BLaER1 treated with 17β-estradiol and CSF1 and Interleukin-3, amounts not matched to agents 10 nM and 100 nM (cell line): Measurements from ENCODE around the gene PITPNC1.
"Not testable (repeated sequence)": the region's sequence is repeated elsewhere in the genome, so short reads cannot be mapped to it uniquely, and the experiment has no call there.

Experiments
- H3K27ac ChIP-seq, 11 experiments: shearing (Covaris generic); formaldehyde crosslinking; 2 replicates each; pipeline ENCODE4 v1.8.1; 2022
- H3K27me3 ChIP-seq, 11 experiments: shearing (Covaris generic); formaldehyde crosslinking; 2 replicates each; pipeline ENCODE4 v1.8.1; 2022
- H3K36me3 ChIP-seq, 11 experiments: shearing (Covaris generic); formaldehyde crosslinking; 2 replicates each; pipeline ENCODE4 v1.8.1; 2022
- H3K4me1 ChIP-seq, 10 experiments: shearing (Covaris generic); formaldehyde crosslinking; 2 replicates each; pipeline ENCODE4 v1.8.1; 2022
- H3K4me2 ChIP-seq, 11 experiments: shearing (Covaris generic); formaldehyde crosslinking; 2 replicates each; pipeline ENCODE4 v1.8.1; 2022
- H3K4me3 ChIP-seq, 10 experiments: shearing (Covaris generic); formaldehyde crosslinking; 2 replicates each; pipeline ENCODE4 v1.8.1; 2022
- H3K9ac ChIP-seq, 11 experiments: shearing (Covaris generic); formaldehyde crosslinking; 2 replicates each; pipeline ENCODE4 v1.8.1; 2022
- H3K9me3 ChIP-seq, 11 experiments: shearing (Covaris generic); formaldehyde crosslinking; replicated peaks in 1 of 11; 2 replicates each; pipeline ENCODE4 v1.8.1; 2022
- H4K20me1 ChIP-seq, 11 experiments: shearing (Covaris generic); formaldehyde crosslinking; 2 replicates each; pipeline ENCODE4 v1.8.1; 2022
- Cebpa-rat ChIP-seq, 11 experiments: shearing (Covaris generic); IDR thresholded peaks; 2 replicates each; pipeline ENCODE4 v1.8.1; 2022

The PITPNC1 gene

GRCh38 chr17:67696853-67697498 is 319.9 kb downstream of the PITPNC1 start:
- no peaks in the 10 kb centered on the region for H4K20me1 ChIP-seq
- peaks cover 27 to 40% (median 31%) of the 10 kb centered on the region in 11 experiments for H3K27me3 ChIP-seq
- peak overlapping the region in 9 of 11 experiments; percentile 9 to 82 (median 37); a peak in 17 of 22 replicates for H3K4me2 ChIP-seq
- no peak for TF ChIP-seq Cebpa-rat (IDR thresholded peaks at IDR 0.05)
- peaks cover 26 to 87% (median 58%) of the 10 kb centered on the region in 10 experiments for H3K4me1 ChIP-seq
- H3K4me3 ChIP-seq = 0 out of 20 replicates have a peak overlapping the region, but pooled peaks of 1 of the 10 experiments have one; percentile 1
- H3K9me3 ChIP-seq = peaks cover 0 to 14% (median 6%) of the 10 kb centered on the region in 11 experiments; a peak in 8 of 22 replicates
- no peak overlapping the region for H3K27ac ChIP-seq
- H3K9ac ChIP-seq = 0 out of 22 replicates have a peak overlapping the region, but pooled peaks of 1 of the 11 experiments have one; percentile 6
- H3K36me3 ChIP-seq = peaks cover 0 to 21% (median 14%) of the 10 kb centered on the region in 11 experiments; a peak in 10 of 22 replicates

- peaks cover 5 to 18% (median 15%) of the 10 kb centered on the region in 11 experiments; a peak in 19 of 22 replicates for H3K9me3 ChIP-seq
- peaks cover 9 to 73% (median 44%) of the 10 kb centered on the region in 10 experiments; a peak in 19 of 20 replicates for H3K4me1 ChIP-seq
- TF ChIP-seq Cebpa-rat (IDR thresholded peaks at IDR 0.05) = no peak
- H3K27ac ChIP-seq = peak overlapping the region in 6 of 11 experiments; percentile 20 to 81 (median 62); a peak in 11 of 22 replicates
- H3K4me2 ChIP-seq = peak overlapping the region in 9 of 11 experiments; percentile 20 to 82 (median 67); a peak in 18 of 22 replicates
- H3K4me3 ChIP-seq = peak overlapping the region in 3 of 10 experiments; percentile 45 to 56 (median 46); a peak in 5 of 20 replicates
- H4K20me1 ChIP-seq = no peaks in the 10 kb centered on the region
- no peaks in the 10 kb centered on the region for H3K36me3 ChIP-seq
- H3K9ac ChIP-seq = peak overlapping the region in 6 of 11 experiments; percentile 26 to 78 (median 60); a peak in 10 of 22 replicates
- peaks cover 27 to 40% (median 31%) of the 10 kb centered on the region in 11 experiments for H3K27me3 ChIP-seq
These were observed 323.1 kb downstream of the PITPNC1 start for GRCh38 chr17:67700037-67700724.

- H3K9ac ChIP-seq = no peak overlapping the region
- no peaks in the 10 kb centered on the region for H3K36me3 ChIP-seq
- peaks cover 27 to 40% (median 31%) of the 10 kb centered on the region in 11 experiments for H3K27me3 ChIP-seq
- no peaks in the 10 kb centered on the region for H4K20me1 ChIP-seq
- H3K4me1 ChIP-seq = peaks cover 8 to 67% (median 40%) of the 10 kb centered on the region in 10 experiments; a peak in 18 of 20 replicates
- H3K27ac ChIP-seq = peak overlapping the region in 2 of 11 experiments; percentile 66 to 81; a peak in 4 of 22 replicates
- H3K4me3 ChIP-seq = no peak overlapping the region
- peaks cover 7 to 21% (median 16%) of the 10 kb centered on the region in 11 experiments; a peak in 19 of 22 replicates for H3K9me3 ChIP-seq
- H3K4me2 ChIP-seq = peak overlapping the region in 2 of 11 experiments; percentile 13 to 74; a peak in 1 of 22 replicates
- no peak for TF ChIP-seq Cebpa-rat (IDR thresholded peaks at IDR 0.05)
These were observed 323.6 kb downstream of the PITPNC1 start for GRCh38 chr17:67700725-67701119.

GRCh38 chr17:67702861-67703260 is 325.8 kb downstream of the PITPNC1 start:
- not testable (repeated sequence) for H3K9ac ChIP-seq
- H3K9me3 ChIP-seq = peaks cover 7 to 21% (median 16%) of the 10 kb centered on the region in 11 experiments; a peak in 19 of 22 replicates

GRCh38 chr17:67707442-67707841 is 330.4 kb downstream of the PITPNC1 start:
- no peaks in the 10 kb centered on the region for H3K27me3 ChIP-seq
- no peak overlapping the region for H3K9ac ChIP-seq
- peaks cover 7 to 23% (median 18%) of the 10 kb centered on the region in 11 experiments; a peak in 19 of 22 replicates for H3K9me3 ChIP-seq
- no peak overlapping the region for H3K4me3 ChIP-seq
- TF ChIP-seq Cebpa-rat (IDR thresholded peaks at IDR 0.05) = no peak
- H3K27ac ChIP-seq = no peak overlapping the region
- no peak overlapping the region for H3K4me2 ChIP-seq
- H3K36me3 ChIP-seq = no peaks in the 10 kb centered on the region
- H3K4me1 ChIP-seq = peaks cover 0 to 17% (median 0%) of the 10 kb centered on the region in 10 experiments; a peak in 4 of 20 replicates
- H4K20me1 ChIP-seq = no peaks in the 10 kb centered on the region

More at GRCh38 chr17:67702861-67703260, 325.8 kb downstream of the PITPNC1 start:
- H3K4me2 ChIP-seq, H3K4me3 ChIP-seq, H3K36me3 ChIP-seq, H3K27ac ChIP-seq, H4K20me1 ChIP-seq: not testable (repeated sequence)
- Histone ChIP-seq H3K4me1 (peaks cover 5 to 52% (median 22%) of the 10 kb centered on the region in 10 experiments; a peak in 18 of 20 replicates), H3K27me3 (peaks cover 26 to 34% (median 28%) of the 10 kb centered on the region in 11 experiments)

- no peak for TF ChIP-seq Cebpa-rat (IDR thresholded peaks at IDR 0.05)
- Histone ChIP-seq H3K4me2 (peak overlapping the region in 3 of 11 experiments; percentile 15 to 19 (median 17); a peak in 3 of 22 replicates), H3K27me3 (no peaks in the 10 kb centered on the region)
These were observed 331.3 kb downstream of the PITPNC1 start for GRCh38 chr17:67708378-67708777.

GRCh38 chr17:67711916-67712315 is 334.8 kb downstream of the PITPNC1 start:
- Histone ChIP-seq H3K27ac (no peak overlapping the region), H3K36me3 (no peaks in the 10 kb centered on the region), H3K4me3 (no peak overlapping the region), H3K27me3 (no peaks in the 10 kb centered on the region), H3K4me2 (no peak overlapping the region), H3K9ac (no peak overlapping the region), H3K4me1 (peaks cover 7 to 39% (median 13%) of the 10 kb centered on the region in 10 experiments; a peak in 19 of 20 replicates), H3K9me3 (peaks cover 13 to 22% (median 16%) of the 10 kb centered on the region in 11 experiments; a peak in 21 of 22 replicates), H4K20me1 (no peaks in the 10 kb centered on the region)
- TF ChIP-seq Cebpa-rat (IDR thresholded peaks at IDR 0.05) = no peak

More at GRCh38 chr17:67708378-67708777, 331.3 kb downstream of the PITPNC1 start:
- Histone ChIP-seq H3K36me3 (no peaks in the 10 kb centered on the region), H3K9ac (no peak overlapping the region), H3K9me3 (peaks cover 16 to 32% (median 26%) of the 10 kb centered on the region in 11 experiments; a peak in 21 of 22 replicates), H3K4me3 (no peak overlapping the region), H3K4me1 (peaks cover 0 to 15% (median 0%) of the 10 kb centered on the region in 10 experiments; a peak in 4 of 20 replicates), H4K20me1 (no peaks in the 10 kb centered on the region), H3K27ac (no peak overlapping the region)

- no peak overlapping the region for H3K4me2 ChIP-seq
- H3K4me1 ChIP-seq = peaks cover 8 to 42% (median 16%) of the 10 kb centered on the region in 10 experiments; a peak in 19 of 20 replicates
- TF ChIP-seq Cebpa-rat (IDR thresholded peaks at IDR 0.05) = no peak
- no peak overlapping the region for H3K27ac ChIP-seq
- no peak overlapping the region for H3K4me3 ChIP-seq
- H3K36me3 ChIP-seq = no peaks in the 10 kb centered on the region
- no peak overlapping the region for H3K9ac ChIP-seq
- H4K20me1 ChIP-seq = no peaks in the 10 kb centered on the region
- H3K9me3 ChIP-seq = peaks cover 13 to 22% (median 16%) of the 10 kb centered on the region in 11 experiments; a peak in 21 of 22 replicates
- no peaks in the 10 kb centered on the region for H3K27me3 ChIP-seq
These were observed 335.3 kb downstream of the PITPNC1 start for GRCh38 chr17:67712375-67712774.
